Fibroblast of the aortic adventitia (primary cell): ENCODE measurements around the gene F11R. TPM values are rescaled to one million over a fixed set of nuclear protein-coding genes. Genes with fewer than 3 reads are reported as not detected.
"Not testable (repeated sequence)": the region's sequence is repeated elsewhere in the genome, so short reads cannot be mapped to it uniquely, and the experiment has no call there.

Experiments used
- DNase-seq: peaks from one replicate; pipeline ENCODE4 v3.0.0-alpha.2; 2010; ENCODE audit warnings: low read depth
- H3K4me3 ChIP-seq: 2 replicates; pipeline ENCODE4 v1.5.1; 2011; ENCODE audit warnings: low read depth, mild to moderate bottlenecking, control low read depth, low read length, moderate library complexity
- CTCF ChIP-seq: IDR thresholded peaks from 2 replicates; pipeline ENCODE4 v1.5.1; 2011; ENCODE audit warnings: mild to moderate bottlenecking, low read length, control low read depth, inconsistent platforms; ENCODE audit not compliant: insufficient read depth
- total RNA-seq: library from RNA; depleted of rRNA; stranded (reverse); fragments of >200 nt; gene quantifications from 2 replicates; pipeline ENCODE4 v1.2.3, GENCODE V29; 2012; ENCODE audit warnings: low replicate concordance

F11R gene
- total RNA-seq, 1 donor = 0.36 TPM

DNA sequence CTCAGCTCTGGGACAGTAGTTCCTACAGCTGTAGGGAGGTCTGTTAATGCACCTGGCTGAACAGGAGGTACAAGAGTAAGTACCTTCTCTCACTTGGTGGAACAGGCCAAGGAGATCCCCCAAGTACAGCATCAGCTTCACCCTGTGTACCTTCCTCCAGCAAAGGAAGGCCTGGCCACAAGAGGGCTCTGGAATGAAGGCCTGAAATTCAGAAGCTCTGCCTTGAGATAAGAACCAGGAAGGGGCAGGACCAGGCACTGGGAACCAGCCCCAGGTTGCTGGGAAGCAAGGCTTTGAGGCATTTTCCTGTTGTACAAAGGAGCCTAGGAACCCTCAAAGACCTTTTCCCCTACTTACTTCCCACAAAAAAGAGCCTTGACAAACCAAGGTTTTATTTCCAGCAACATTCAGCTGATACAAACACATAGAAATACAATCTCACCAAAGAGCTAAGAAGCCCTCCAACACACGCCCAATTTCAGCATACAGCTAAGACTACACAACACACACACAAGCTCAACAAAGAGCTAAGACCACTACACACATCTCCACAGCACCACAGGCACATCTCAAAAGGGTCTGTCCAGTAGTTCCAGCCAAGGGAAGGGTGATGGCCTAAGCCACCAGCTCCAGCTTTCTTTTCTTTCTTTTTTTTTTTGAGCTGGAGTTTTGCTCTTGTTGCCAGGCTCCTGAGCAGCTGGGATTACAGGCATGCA lies 23.5 kb downstream of the F11R start:
- peak; percentile 76 for DNase-seq
- H3K4me3 ChIP-seq = no peak overlapping the region
- TF ChIP-seq CTCF = peak; percentile 84

- no peak for TF ChIP-seq CTCF
- H3K4me3 ChIP-seq = no peak overlapping the region
- DNase-seq = peak; percentile 47
These were observed 24.8 kb downstream of the F11R start for GRCh38 chr1:160996178-160996577.

GRCh38 chr1:160993544-160994193 lies 27.3 kb downstream of the F11R start:
- DNase-seq = peak; percentile 88
- H3K4me3 ChIP-seq = no peak overlapping the region
- TF ChIP-seq CTCF = peak; percentile 49

DNA sequence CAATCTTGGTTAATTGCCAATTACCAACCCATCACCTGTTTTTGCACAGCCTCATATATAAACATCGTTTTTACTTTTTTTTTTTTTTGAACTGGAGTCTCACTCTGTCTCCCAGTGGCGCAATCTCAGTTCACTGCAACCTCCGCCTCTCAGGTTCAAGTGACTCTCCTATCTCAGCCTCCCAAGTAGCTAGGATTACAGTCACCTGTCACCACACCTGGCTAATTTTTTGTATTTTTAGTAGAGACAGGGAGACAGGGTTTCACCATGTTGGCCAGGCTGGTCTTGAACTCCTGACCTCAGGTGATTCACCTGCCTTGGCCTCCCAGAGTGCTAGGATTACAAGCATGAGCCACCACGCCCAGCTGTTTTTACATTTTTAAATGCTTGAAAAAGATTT lies 28.9 kb downstream of the F11R start:
- H3K4me3 ChIP-seq, DNase-seq: not testable (repeated sequence)

GRCh38 chr1:160987359-160988050 lies 33.4 kb downstream of the F11R start:
- no peak for TF ChIP-seq CTCF
- no peak for DNase-seq
- H3K4me3 ChIP-seq = no peak overlapping the region

GRCh38 chr1:160985723-160986122 lies 35.2 kb downstream of the F11R start:
- no peak for DNase-seq
- H3K4me3 ChIP-seq = no peak overlapping the region

More at GRCh38 chr1:160985723-160986122, 35.2 kb downstream of the F11R start:
- TF ChIP-seq CTCF = no peak
